SH-SY5Y (cell line): ENCODE data around the gene AGRN.

Experiments used
- GATA2 ChIP-seq: IDR thresholded peaks from 2 replicates; pipeline ENCODE4 v1.6.1; 2011; ENCODE audit warnings: mild to moderate bottlenecking, low read depth, low read length
- GATA3 ChIP-seq: IDR thresholded peaks from 2 replicates; pipeline ENCODE4 v1.6.1; 2011; ENCODE audit warnings: low read depth, mild to moderate bottlenecking, low read length, moderate library complexity

The AGRN gene

DNA sequence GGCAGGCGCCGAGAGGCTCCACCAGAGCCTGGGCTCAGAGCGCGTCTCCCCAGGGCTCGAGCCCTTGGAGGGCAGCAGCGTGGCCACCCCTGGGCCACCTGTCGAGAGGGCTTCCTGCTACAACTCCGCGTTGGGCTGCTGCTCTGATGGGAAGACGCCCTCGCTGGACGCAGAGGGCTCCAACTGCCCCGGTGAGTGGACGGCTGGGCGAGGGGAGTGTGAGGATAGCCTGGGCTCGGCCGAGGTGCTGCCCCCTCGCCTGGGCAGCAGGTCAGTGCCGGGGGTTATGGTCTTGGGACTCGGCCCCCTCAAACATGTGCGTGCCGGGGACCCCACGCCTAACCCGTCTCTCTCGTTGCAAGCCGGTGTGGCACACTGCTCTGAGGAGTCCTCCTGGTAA, 26.8 kb downstream of the AGRN start:
- TF ChIP-seq GATA3: no peak
- no peak for TF ChIP-seq GATA2

- TF ChIP-seq GATA3 (no peak), GATA2 (no peak)
Measured at GRCh38 chr1:1047407-1047806, 27.5 kb downstream of the AGRN start.

DNA sequence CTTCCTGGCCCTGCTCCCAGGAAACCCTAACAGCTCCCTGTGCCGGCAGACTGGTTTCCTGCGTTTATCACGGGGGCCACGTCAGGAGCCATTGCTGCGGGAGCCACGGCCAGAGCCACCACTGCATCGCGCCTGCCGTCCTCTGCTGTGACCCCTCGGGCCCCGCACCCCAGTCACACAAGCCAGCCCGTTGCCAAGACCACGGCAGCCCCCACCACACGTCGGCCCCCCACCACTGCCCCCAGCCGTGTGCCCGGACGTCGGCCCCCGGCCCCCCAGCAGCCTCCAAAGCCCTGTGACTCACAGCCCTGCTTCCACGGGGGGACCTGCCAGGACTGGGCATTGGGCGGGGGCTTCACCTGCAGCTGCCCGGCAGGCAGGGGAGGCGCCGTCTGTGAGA, 28.0 kb downstream of the AGRN start:
- TF ChIP-seq GATA3: no peak
- TF ChIP-seq GATA2: no peak

DNA sequence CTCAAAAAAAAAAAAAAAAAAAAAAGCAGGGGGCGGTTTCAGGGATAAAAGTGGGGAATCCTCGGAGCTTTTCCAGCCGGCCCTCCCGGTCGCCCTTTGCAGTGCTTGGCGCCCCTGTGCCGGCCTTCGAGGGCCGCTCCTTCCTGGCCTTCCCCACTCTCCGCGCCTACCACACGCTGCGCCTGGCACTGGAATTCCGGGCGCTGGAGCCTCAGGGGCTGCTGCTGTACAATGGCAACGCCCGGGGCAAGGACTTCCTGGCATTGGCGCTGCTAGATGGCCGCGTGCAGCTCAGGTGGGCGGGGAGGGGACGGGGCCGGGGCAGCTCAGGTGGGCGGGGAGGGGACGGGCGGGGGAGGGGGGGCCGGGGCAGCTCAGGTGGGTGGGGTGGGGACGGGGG, 28.8 kb downstream of the AGRN start:
- TF ChIP-seq GATA2 (no peak), GATA3 (no peak)

- no peak for TF ChIP-seq GATA2
- TF ChIP-seq GATA3: no peak
Measured at GRCh38 chr1:1049318-1050165, 29.6 kb downstream of the AGRN start.

DNA sequence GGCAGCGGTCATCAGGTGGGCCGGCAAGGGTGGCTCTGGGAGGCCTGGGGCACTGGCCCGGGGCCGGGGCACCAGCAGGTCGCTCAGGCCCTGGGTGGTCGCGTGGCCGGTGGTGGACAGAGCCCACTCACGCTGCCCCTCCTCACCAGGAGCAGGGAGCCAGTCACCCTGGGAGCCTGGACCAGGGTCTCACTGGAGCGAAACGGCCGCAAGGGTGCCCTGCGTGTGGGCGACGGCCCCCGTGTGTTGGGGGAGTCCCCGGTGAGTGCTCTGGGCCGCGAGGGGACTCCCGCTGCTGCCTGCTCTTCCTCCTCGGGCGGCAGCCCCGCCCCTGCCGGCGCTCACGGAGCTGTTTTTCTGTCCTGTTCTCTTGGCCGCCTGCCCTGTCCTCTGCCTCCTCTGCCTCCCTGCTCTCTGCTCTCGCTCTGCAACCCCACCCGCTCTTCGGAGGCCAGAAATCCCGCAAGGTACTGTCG, 30.7 kb downstream of the AGRN start:
- TF ChIP-seq GATA3: no peak
- TF ChIP-seq GATA2: no peak

DNA sequence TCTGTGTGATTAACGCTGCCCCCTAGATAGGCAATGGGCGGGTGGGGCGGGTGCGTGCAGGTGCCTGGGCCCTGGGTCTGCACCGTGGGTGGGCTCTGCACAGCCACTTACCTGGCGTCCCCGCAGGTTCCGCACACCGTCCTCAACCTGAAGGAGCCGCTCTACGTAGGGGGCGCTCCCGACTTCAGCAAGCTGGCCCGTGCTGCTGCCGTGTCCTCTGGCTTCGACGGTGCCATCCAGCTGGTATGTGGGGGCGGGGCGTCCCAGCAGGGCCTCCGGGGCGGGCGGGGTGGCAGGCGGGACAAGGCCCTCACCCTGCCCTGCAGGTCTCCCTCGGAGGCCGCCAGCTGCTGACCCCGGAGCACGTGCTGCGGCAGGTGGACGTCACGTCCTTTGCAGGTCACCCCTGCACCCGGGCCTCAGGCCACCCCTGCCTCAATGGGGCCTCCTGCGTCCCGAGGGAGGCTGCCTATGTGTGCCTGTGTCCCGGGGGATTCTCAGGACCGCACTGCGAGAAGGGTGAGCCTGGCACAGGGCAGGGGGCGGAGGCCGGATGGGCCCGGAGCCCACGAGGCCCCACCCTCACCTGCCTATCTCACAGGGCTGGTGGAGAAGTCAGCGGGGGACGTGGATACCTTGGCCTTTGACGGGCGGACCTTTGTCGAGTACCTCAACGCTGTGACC, 31.3 kb downstream of the AGRN start:
- TF ChIP-seq GATA3 (no peak), GATA2 (no peak)

GRCh38 chr1:1052003-1052840, 32.3 kb downstream of the AGRN start:
- TF ChIP-seq GATA3 (no peak), GATA2 (no peak)

- TF ChIP-seq GATA3: no peak
- TF ChIP-seq GATA2: no peak
Measured at GRCh38 chr1:1053022-1053421, 33.1 kb downstream of the AGRN start.

DNA sequence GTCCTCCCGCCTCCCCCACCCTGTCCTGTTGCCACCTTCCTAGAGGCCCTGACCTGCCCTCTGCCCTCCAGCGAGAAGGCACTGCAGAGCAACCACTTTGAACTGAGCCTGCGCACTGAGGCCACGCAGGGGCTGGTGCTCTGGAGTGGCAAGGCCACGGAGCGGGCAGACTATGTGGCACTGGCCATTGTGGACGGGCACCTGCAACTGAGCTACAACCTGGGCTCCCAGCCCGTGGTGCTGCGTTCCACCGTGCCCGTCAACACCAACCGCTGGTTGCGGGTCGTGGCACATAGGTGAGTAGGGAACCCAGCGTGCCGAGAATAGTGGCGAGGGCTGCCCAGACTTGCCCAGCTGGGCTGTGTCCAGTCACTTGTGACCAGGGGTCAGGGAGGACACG, 33.8 kb downstream of the AGRN start:
- no peak for TF ChIP-seq GATA3
- no peak for TF ChIP-seq GATA2

- TF ChIP-seq GATA2 (no peak), GATA3 (no peak)
Measured at GRCh38 chr1:1054099-1054700, 34.3 kb downstream of the AGRN start.

DNA sequence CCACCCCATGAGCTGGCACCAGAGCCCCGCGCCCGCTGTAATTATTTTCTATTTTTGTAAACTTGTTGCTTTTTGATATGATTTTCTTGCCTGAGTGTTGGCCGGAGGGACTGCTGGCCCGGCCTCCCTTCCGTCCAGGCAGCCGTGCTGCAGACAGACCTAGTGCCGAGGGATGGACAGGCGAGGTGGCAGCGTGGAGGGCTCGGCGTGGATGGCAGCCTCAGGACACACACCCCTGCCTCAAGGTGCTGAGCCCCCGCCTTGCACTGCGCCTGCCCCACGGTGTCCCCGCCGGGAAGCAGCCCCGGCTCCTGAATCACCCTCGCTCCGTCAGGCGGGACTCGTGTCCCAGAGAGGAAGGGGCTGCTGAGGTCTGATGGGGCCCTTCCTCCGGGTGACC, 35.1 kb downstream of the AGRN start:
- TF ChIP-seq GATA3: no peak
- TF ChIP-seq GATA2: no peak

- TF ChIP-seq GATA3 (no peak), GATA2 (no peak)
Measured at GRCh38 chr1:1055841-1056736, 36.2 kb downstream of the AGRN start.
